22Rv1 (cell line): ENCODE results near the gene ANKHD1.
A peak's percentile ranks its signal among the peaks of the same experiment; 100 is the strongest.

Experiments
- H3K27ac ChIP-seq: fragments of 450-650 bp; 2 replicates; pipeline ENCODE4 v1.5.1; 2017
- CTCF ChIP-seq: fragments of 450-650 bp; IDR thresholded peaks from 2 replicates; pipeline ENCODE4 v1.5.1; 2017; ENCODE audit warnings: mild to moderate bottlenecking
- ZFX ChIP-seq: fragments of 450-650 bp; IDR thresholded peaks from 2 replicates; pipeline ENCODE4 v1.6.1; 2017; ENCODE audit warnings: antibody characterized with exemption, borderline replicate concordance

Gene ANKHD1

GRCh38 chr5:140550147-140551079 lies 148.8 kb downstream of the ANKHD1 start:
- no peak for TF ChIP-seq CTCF
- no peak for TF ChIP-seq ZFX
- H3K27ac ChIP-seq = peak overlapping the region; percentile 89

- TF ChIP-seq CTCF = no peak
- TF ChIP-seq ZFX = no peak
- H3K27ac ChIP-seq = peak overlapping the region; percentile 89; the same call in 1 of the 2 replicates
Measured at GRCh38 chr5:140551872-140552271, 150.2 kb downstream of the ANKHD1 start.

GRCh38 chr5:140553657-140554056 lies 152.0 kb downstream of the ANKHD1 start:
- peak overlapping the region; percentile 42; the same call in 1 of the 2 replicates for H3K27ac ChIP-seq
- TF ChIP-seq CTCF = no peak
- TF ChIP-seq ZFX = no peak

GRCh38 chr5:140554454-140554853 lies 152.8 kb downstream of the ANKHD1 start:
- peak overlapping the region; percentile 42 for H3K27ac ChIP-seq
- TF ChIP-seq CTCF (no peak), ZFX (no peak)

GRCh38 chr5:140555747-140556312 lies 154.2 kb downstream of the ANKHD1 start:
- no peak overlapping the region; the same call in 1 of the 2 replicates for H3K27ac ChIP-seq
- TF ChIP-seq CTCF (no peak), ZFX (no peak)

- peak overlapping the region; percentile 74 for H3K27ac ChIP-seq
- TF ChIP-seq ZFX (no peak), CTCF (no peak)
Measured at GRCh38 chr5:140556438-140556837, 154.8 kb downstream of the ANKHD1 start.
